ENCODE results near the gene NAT16.
A peak's percentile ranks its signal among the peaks of the same experiment; 100 is the strongest.
"Not testable (repeated sequence)": the region's sequence is repeated elsewhere in the genome, so short reads cannot be mapped to it uniquely, and the experiment has no call there.

NAT16 gene

DNA sequence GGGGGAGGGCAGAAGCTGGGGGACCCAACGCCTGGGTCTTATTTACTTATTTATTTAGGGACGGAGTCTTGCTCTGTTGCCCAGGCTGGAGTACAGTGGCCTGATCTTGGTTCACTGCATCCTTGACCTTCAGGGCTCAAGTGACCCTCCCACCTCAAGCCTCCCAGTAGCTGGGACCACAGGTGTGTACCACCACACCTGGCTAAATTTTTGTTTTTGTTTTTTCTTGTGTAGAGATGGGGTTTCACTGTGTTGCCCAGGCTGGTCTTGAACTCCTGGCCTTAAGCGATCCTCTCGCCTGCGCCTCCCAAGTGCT, 22.5 kb upstream of the NAT16 start:
- Mint-ChIP-seq H3K27ac (no peak overlapping the region), H3K36me3 (ENCODE audit: low read depth) (peaks cover 9% of the 10 kb centered on the region), H3K27me3 (ENCODE audit: low read depth, poor library complexity) (peaks cover 74% of the 10 kb centered on the region), H3K4me1 (peaks cover 15% of the 10 kb centered on the region), H3K4me3 (no peak overlapping the region), H3K9me3 (no peaks in the 10 kb centered on the region)
- TF ChIP-seq, protein P1, sequence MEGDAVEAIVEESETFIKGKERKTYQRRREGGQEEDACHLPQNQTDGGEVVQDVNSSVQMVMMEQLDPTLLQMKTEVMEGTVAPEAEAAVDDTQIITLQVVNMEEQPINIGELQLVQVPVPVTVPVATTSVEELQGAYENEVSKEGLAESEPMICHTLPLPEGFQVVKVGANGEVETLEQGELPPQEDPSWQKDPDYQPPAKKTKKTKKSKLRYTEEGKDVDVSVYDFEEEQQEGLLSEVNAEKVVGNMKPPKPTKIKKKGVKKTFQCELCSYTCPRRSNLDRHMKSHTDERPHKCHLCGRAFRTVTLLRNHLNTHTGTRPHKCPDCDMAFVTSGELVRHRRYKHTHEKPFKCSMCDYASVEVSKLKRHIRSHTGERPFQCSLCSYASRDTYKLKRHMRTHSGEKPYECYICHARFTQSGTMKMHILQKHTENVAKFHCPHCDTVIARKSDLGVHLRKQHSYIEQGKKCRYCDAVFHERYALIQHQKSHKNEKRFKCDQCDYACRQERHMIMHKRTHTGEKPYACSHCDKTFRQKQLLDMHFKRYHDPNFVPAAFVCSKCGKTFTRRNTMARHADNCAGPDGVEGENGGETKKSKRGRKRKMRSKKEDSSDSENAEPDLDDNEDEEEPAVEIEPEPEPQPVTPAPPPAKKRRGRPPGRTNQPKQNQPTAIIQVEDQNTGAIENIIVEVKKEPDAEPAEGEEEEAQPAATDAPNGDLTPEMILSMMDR (IDR thresholded peaks at IDR 0.05) = no peak
- DNase-seq = no peak

DNA sequence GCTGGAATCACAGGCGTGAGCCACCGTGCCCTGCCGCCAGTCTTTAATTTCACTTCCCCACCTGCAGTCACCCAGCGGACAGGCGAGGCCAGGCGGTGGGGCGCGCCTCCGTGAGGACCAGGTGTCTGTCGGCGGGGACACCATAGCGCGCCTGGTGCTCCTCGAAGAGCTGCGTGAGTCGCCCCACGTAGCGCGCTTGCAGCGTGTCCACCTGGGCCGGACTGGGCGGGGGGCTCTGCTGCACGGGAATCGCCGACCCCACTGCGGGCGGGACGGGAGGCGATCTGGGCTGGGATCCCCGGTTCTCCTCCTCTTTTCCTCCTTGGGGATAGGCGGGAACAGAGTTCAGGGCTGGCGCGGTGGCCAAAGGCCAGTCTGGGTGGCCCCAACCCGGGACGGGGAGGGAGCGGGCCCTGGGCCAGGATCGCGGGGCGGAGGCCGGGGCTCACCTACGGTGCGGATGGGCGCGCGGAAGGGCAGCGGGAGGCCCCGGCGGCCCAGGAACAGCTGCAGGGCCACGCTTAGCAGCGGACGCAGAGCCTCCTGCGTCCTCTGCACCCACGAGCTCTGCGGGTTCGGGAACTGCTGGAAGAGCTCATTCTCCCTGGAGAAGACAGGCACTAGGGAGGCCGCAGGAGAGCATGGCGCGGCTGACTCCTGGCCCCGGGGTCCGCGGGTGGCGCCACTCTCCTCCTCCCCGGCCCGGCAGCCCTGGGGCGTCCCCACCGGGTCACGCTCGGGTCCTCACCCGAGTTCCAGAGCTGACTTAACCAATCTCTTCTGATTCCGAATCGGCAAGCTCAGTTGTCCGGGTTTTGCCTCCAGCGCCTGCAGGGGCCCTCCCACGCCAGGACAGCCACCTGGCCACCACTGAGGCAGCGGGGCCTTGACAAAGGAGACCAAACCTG, 21.9 kb upstream of the NAT16 start:
- Mint-ChIP-seq H3K4me1 (peaks cover 15% of the 10 kb centered on the region), H3K36me3 (ENCODE audit: low read depth) (peaks cover 8% of the 10 kb centered on the region), H3K27ac (no peak overlapping the region), H3K27me3 (ENCODE audit: low read depth, poor library complexity) (peaks cover 74% of the 10 kb centered on the region), H3K4me3 (peak overlapping the region; percentile 50), H3K9me3 (no peaks in the 10 kb centered on the region)
- peak; percentile 34 for DNase-seq
- TF ChIP-seq, protein P1 (IDR thresholded peaks at IDR 0.05) = no peak

DNA sequence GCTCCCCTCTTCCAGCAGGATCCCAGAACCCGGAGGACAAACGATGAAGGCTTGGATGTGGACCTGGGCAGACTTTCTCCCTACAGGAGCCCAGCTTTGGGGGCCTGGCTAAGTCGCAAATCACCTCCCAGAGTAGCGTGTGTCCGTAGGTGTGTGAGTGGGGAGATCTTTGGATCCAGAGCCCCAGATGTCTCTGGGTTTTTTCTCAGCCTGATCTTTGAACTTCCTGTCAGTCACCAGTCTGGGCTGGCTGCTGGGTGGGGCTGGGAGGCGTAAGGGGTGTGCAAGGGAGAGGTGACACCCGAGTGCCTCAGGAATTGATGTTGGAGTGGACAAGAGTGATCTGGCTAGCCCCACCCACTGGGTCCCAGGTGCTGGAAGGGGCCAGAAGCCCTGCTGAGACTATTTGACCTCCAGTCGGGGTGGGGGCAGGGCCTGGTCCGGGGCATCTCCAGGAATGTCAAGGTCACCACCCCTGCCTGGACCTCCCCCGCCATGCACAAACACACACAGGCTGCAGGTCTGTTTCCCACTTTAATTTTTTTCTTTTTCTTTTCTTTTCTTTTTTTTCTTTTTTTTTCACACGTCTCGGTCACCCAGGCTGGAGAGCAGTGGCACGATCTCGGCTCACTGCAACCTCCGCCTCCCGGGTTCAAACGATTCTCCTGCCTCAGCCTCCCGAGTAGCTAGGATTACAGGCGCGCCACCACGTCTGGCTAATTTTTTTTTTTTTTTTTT, 20.9 kb upstream of the NAT16 start, which contains the start of gene MOGAT3:
TSS of gene MOGAT3 (minus strand) at position 175 of the 738 bp plus-strand sequence. CDS start 182 bp downstream, outside the sequence.
- Mint-ChIP-seq H3K4me1 (peaks cover 15% of the 10 kb centered on the region), H3K9me3 (no peaks in the 10 kb centered on the region), H3K27ac (no peak within 1 kb of the TSS), H3K4me3 (peak within 1 kb of the TSS; percentile 50), H3K36me3 (ENCODE audit: low read depth) (peaks cover 5% of the 10 kb centered on the region), H3K27me3 (ENCODE audit: low read depth, poor library complexity) (peaks cover 74% of the 10 kb centered on the region)
- DNase-seq = peak; percentile 70
- TF ChIP-seq, protein P1 (IDR thresholded peaks at IDR 0.05) = no peak

DNA sequence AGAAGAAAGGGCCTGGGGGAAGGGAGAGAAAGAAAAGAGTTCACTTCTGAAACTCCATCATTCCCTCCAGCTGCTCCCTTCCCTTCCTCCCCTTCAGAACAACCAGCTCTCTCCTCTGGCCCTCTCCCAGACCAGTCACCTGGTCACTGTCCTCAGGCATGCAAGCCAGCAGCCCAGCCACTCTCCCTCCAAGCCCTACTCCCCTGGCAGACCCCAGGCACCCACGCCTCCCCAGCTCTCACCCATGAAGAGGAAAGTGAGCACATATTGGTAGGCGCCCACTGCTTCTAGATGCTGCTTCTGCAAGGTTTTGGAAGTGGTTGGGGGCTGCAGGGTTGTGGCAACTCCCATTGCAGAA, 20.4 kb upstream of the NAT16 start:
- H3K27me3 Mint-ChIP-seq (ENCODE audit: low read depth, poor library complexity) = peaks cover 69% of the 10 kb centered on the region
- H3K4me3 Mint-ChIP-seq = peak overlapping the region; percentile 50
- peaks cover 15% of the 10 kb centered on the region for H3K4me1 Mint-ChIP-seq
- H3K9me3 Mint-ChIP-seq = no peaks in the 10 kb centered on the region
- H3K27ac Mint-ChIP-seq = no peak overlapping the region
- TF ChIP-seq, protein P1 (IDR thresholded peaks at IDR 0.05) = no peak
- H3K36me3 Mint-ChIP-seq (ENCODE audit: low read depth) = no peaks in the 10 kb centered on the region
- DNase-seq = no peak

DNA sequence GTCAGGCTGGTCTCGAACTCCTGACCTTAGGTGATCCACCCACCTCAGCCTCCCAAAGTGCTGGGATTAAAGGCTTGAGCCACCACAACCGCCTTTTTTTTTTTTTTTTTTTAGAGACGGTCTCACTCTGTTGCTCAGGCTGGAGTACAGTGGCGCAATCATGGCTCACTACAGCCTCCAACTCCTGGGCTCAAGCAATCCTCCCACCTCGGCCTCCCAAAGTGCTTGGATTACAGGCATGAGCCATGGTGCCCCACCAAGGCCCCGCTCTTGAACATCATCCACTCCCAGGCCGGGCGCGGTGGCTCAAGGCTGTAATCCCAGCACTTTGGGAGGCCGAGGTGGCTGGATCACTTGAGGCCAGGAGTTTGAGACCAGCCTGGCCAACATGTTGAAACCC, 19.4 kb upstream of the NAT16 start:
- not testable (repeated sequence) for DNase-seq; H3K4me3 Mint-ChIP-seq; H3K36me3 Mint-ChIP-seq (ENCODE audit: low read depth); H3K9me3 Mint-ChIP-seq; H3K27ac Mint-ChIP-seq
- Mint-ChIP-seq H3K27me3 (ENCODE audit: low read depth, poor library complexity) (peaks cover 70% of the 10 kb centered on the region), H3K4me1 (peaks cover 15% of the 10 kb centered on the region)

DNA sequence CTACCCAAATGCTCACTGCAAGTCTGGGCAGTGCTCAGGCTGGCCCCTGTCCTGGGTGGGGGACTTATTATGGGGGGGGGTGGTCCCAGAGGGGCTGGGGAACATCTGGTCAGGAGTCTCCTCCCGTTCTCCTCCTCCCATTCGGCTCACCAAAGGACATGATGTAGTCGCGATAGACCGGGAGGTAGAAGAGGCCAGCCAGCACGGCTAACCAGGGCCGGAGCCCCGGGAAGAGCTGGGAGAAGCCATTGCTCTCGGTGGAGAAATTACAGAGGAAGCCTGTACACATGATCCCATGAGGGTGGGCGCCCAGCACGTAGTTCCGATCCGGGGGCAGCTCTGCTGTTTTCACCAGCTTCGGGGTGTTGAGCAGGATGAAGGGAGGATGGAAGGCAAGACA, 18.4 kb upstream of the NAT16 start:
- Mint-ChIP-seq H3K27ac (no peak overlapping the region), H3K9me3 (no peaks in the 10 kb centered on the region), H3K27me3 (ENCODE audit: low read depth, poor library complexity) (peaks cover 70% of the 10 kb centered on the region), H3K4me3 (no peak overlapping the region), H3K36me3 (ENCODE audit: low read depth) (no peaks in the 10 kb centered on the region), H3K4me1 (peaks cover 15% of the 10 kb centered on the region)
- no peak for DNase-seq
- TF ChIP-seq, protein P1 (IDR thresholded peaks at IDR 0.05) = no peak
